Activated CD8-positive, alpha-beta memory T cell treated with anti-CD3 and anti-CD28 coated beads, Interleukin-2, amount 50 U/mL, for 24 hours (primary cell): ENCODE data around the gene SLC23A2.
"Not testable (repeated sequence)": the region's sequence is repeated elsewhere in the genome, so short reads cannot be mapped to it uniquely, and the experiment has no call there.

Experiments used
- DNase-seq: peaks from one replicate; pipeline ENCODE4 v3.0.0-alpha.2; 2020; ENCODE audit errors: extremely low read depth

The SLC23A2 gene

DNA sequence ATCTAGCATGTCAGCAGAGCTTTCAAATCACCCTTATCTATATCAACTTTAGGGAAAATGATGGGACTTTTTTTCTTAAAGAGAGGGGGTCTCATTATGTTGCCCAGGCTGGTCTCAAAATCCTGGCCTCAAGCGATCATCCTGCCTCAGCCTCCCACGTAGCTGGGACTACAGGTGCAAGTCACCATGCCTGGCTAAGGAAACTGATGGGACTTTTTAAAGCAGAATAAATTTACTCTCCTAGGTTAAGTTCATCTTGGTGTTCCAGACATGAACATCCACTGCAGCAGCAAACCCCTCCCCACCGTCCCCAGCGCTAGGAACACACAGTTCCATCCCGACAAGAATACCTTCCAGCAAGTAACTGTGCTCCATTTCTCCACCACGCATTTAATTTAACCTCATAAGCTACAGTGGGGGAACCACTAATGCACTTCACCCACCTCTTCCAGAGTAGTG lies 64.9 kb downstream of the SLC23A2 start:
- no peak for DNase-seq

DNA sequence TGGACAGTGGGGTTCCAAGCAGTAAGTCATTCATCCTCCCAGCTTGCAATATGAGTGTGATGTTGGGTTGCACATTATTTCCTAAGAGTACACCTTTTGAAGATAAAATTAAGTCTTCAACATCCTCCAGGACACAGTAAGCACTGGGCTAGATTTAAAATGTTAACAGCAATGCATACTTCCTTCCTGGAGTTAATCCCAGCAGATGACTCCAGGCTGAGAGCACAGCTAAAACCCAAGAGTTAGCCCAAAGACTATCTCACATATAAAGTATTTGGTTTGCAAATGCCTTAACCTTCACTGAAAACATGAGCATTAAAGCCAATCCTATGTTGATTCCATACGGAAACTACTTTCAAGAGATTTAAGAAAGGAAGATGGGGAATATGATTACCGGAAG lies 69.2 kb downstream of the SLC23A2 start:
- DNase-seq: no peak

DNA sequence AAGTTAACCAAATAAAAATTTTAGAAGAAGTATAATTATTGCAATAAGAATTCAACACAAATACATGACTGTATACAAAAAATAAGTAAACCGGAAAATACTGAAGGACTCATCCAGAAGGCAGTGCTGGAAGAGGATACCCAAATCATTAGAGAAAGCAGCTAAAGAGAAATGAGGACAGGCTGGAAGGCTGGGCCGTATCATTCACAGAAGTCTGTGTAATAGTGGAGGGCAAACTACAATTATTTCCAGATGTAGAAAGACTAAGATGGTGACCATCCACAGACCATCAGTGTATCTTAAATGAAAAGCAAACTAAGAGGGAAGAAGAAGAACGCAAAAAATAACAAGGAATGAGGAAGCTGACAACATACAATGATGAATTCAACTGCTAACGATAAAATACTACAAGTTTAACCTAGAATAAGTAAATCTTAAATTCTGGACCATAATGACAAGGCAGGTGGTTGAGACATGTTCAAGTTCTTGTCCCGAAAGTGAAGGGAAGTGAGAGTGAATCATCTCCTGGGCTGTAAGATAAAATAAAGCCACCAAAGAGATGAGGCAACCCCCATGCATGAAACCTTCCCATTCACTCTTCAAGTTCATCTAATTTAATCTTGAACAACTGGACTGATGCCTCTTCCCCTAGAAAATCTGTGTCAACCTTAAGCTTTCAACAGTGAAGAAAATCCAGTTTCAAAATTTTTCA lies 71.5 kb downstream of the SLC23A2 start:
- DNase-seq: no peak

DNA sequence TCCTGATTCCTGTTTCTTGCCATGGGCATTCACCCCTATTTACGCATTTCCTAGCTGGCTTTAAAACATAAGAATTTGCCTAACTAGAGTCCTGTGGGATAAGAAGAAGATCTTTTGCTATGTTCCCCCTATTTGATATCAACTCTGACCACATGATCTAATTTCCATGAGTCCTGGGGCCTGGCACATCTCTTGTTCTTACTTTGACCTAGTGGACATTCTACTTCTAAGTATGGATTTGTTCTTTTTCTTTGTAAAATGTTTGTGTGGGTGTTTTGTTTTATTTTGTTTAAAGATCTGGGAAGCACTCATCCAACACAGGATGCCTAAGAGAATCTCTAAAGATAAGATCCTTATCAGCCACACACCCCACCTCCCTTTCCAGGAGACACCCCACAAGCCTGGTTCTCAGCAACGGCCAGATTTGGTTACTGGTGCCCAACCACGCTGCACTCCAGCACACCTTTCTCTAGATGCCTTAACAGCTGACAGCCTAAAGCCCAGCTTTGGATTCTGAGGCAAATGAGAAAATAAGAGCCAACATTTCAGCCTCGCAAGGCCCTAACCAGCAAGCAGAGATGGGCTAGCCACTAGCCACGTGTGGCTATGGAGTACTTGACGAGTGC lies 74.7 kb downstream of the SLC23A2 start:
- DNase-seq: no peak

DNA sequence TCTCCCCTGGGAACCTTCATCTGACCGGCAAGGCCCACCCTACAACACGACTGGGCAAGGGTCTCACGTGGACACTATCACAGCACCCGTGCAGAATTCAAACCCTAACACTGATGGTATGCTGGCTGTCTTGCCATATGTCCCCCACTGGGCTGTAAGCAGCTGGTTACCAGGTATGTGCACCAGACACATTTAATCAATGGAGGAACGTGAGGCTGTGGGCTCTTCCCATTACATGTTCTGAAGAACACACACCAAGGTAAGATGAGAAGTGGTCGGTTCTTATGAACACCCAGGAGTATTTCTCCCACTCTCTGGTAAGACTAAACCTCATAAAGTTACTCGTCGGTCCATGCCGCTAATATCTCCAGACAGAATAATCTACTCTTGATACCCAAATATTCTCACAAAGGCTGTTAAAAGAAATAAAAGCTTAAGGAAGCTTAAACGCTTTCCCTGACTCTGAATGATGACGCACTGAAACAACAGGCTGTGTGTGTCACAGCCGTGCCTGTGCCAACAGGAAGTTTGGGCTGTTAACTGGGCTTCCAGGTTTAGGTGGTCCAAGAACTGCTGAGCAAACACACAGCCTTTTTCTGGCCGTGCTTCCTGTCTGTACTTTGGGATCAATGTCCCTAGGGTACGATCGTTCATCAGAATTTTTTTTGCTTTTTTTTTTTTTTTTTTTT lies 75.3 kb downstream of the SLC23A2 start:
- DNase-seq: no peak

DNA sequence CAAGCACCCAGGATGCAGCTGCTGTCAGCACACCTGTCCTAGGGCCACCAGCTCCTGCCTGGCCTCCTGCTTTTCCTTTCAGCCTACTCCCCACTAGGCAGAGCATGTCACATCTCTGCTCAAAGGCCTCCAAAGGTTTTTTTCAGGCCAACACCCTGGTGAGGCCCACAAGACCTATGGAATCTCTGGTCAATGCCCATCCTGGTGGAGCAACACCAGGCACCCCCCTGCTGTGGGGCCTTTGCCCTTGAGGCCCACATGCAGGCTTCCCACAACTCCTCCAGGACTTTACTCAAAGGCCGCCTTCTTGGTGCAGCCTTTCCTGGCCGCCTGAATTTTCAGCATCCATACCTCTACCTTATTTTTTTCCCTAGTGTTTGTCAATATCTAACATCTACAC lies 76.9 kb downstream of the SLC23A2 start:
- DNase-seq: no peak

DNA sequence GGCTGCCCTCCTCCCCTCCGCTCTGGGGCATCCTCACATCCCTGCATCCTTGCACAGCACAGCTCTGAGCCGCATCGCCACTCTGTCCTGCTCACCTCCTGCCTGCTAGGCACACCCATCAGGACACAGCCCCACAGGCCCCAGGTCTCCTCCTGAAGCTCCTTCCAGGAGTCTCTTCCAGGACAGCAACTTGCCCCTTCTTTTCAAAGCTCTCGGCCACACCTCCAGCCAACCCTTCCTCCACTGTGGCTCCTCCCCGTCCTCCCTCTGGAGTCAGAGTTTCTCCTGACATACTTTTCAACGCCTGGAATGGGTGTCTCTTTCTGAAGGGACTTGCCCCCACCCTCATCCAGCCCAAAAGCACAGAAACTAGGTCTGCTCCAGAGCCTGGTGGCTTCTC lies 77.3 kb downstream of the SLC23A2 start:
- DNase-seq: no peak

DNA sequence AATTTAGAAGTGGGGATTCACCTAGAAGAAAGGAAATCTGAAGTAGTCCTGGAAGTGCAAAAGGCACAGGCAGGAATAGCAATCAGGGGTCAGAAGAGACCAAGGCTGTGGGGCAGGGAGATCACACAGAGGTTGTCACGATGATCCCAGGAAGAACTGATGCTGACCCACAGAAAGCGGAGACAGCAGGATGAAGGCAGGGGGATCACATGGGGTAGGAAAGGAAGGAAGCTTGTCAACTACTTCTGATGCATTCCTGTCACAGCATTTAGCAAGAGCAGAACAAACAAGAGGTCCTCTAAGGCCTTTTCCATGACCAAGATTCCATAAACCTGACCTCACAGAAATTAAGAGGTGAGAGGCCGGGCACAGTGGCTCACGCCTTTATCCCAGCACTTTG lies 79.1 kb downstream of the SLC23A2 start:
- DNase-seq: no peak

DNA sequence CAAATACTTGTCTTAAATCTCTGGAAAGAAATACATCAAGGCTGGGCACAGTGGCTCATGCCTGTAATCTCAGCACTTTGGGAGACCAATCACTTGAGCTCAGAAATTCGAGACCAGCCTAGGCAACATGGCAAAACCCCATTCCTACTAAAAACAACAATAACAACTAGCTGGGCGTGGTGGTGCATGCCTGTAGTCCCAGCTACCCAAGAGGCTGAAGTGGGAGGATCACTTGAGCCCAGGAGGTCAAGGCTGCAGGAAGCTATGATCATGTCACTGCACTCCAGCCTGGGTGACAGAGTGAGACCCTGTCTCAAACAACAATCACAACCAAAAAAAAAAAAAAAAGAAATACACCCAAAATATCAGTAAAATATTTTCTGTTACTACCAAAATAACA lies 80.0 kb downstream of the SLC23A2 start:
- DNase-seq: not testable (repeated sequence)

DNA sequence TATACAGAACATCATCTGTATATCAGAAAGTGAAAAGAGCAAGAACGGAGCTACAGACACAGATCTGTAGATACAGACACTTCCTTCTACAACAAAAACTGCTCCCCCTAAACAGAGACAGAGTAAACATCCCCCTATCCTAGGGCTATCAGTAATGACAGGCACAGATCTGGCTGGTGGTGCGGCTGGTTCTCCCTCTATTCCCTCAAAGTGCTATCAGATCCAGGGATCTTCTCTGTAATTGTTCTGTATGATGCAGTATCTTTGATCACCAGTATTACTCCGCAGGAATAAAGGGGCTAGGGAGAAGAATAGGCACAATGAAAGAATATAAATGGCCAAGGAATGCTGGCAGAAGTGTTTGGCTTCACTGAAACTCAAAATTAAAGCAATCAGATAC lies 80.7 kb downstream of the SLC23A2 start:
- no peak for DNase-seq

DNA sequence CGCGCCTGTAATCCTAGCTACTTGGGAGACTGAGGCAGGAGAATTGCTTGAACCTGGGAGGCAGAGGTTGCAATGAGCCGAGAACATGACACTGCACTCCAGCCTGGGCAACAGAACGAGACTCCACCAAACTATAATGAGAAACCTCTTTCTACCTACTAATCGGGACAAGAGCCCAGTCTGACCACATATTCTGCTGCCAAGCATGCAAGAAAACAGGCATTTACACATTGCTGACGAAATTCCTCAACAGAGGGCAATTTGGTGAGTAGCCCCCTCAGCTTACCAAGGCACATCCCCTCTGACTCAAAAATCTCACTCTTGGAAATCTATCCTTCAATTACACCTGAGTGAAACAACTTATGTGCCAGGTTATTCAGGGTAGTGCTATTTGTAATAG lies 81.2 kb downstream of the SLC23A2 start:
- DNase-seq: no peak

DNA sequence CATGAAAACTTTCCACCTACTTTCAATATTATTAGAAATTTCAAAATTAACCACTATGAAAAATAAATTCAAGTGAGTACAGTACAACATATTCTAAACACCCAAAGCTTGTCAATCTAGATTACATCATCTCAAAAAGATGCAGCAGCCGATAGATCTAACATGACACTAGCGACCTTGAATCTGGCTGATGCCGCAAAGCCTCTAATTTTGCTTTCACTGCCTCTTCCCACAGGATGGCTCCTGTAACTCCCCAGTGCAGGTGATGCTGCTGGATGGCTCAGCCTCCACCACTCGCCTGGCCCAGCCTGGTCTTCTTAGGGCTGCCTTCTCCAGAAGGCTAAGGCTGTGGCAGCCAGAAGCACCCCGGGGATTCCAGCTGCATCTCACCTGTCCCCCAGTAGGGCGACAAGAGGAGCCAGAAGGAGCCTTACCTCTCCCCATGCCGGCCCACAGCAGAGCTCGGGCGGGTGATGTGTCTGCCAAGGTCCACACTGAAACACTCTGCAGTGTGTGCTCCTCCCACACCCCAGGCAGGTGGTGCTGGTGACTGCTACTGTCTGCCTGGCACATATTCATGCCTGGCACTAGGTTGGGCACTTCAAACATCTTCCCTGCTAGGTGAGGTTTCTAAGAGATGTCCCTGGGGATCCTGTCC lies 82.1 kb downstream of the SLC23A2 start:
- no peak for DNase-seq

DNA sequence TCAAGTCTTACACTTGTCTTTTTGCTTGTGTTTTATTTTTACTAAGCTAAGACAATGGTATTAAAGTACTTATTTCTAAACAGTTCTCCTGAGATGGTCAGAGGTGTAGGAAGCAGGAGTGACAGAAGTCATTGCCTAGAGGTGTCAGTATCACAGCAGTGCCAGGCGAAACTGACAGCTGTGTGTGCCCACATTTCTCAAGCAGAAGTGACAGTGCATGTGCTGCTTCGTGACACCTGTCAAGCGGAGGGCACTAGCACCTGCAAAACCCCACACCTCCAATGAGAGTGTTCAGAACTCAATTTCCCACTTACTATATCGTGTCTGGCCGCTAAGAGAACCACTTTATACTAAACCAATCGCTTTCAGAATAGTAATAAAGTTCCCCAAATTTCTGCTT lies 82.8 kb downstream of the SLC23A2 start:
- DNase-seq: no peak

DNA sequence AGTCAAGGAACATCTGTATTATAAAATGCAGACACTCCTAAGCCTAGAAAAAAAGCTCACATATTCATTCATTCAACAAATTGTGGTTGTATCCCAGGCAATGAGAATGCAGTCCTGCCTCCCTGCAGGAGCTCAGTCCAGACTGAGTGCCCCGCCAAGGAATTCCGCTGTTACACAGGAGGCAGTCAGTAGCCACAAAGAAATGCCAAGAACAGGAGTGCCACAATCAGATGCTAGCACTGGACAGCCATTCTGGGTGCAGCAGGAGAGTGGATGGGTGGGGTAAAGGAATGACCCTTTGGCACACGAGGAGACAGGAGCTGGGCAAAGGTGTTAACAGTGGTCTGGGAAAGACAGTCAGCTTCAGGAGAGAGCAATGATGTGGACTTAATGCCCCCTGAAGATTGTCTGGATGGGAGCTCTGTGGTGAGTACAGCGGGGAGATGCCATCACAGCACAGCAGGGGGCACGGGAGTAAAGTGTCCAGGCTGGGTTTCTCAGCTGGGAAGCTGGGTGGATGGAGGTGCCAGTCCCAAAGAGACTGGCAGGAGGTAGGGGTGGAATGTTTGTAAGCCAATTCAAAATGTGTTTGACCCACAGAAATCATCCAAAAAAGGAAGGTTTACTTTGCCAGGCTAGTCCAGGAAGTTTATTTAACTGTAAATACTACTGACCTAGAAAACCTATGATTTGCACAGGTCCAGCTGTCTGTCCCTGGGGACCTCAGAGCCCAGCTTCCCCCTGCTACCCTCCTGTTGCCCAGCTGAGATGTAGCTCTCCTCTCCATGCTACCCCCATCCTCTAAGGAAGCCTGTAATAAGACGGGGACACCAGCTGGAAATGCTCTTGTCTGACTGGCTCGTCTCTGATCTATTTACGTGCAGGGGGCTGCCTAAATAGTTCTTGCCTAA lies 84.1 kb downstream of the SLC23A2 start:
- DNase-seq: no peak

DNA sequence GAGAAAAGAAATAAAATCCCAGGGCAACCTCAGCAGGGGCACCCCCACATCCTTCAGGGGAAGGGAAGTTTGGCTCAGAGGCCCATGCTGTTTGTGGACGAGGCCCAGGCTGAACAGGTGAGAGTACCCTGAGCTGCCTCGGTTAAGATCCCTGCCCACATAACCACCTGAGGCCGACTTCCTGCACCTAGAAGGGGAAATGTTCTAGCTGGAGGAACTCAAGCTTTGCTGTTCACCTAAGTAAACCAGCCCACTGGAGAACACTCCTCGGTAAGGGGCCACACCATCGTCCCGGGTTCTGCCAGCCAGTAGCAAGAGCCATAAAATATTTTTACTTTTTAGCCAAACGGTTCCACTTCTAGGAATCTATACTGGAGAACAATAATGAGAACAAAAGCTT lies 88.2 kb downstream of the SLC23A2 start:
- DNase-seq: no peak

DNA sequence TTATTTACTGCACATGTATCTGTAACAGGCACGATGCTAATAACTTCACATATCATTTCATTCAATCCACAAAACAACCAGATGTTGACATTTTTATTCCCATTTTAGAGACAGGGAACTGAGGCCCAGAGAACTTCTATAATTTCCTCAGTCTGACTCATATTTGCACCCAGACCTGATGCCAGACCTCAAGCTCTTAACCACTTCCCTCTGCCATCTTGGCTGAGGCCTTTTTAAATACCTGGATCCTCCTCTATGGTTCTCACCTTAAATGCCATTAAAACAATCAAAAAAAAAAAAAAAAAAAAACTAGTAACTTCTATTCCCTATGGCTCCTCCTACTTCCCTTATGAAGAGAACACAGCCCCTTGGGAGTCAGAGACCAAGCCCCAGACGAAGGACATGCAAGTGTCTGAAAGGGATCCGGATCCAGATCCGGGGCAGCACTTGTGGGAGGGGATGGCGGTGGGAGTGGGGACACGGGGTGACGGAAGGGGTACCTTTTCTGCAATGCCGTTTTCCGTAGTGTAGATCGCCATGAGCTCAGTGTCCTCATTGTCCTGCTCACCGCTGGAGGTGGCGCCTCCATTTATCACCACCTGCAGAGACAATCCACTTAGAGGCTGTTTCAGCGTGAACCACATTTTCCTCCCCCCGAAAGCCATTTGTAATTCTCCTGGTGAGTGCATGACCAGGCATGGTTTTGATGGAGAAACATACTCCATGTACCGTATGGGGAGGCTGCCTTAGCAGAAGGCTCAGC lies 88.7 kb downstream of the SLC23A2 start:
- DNase-seq: no peak

DNA sequence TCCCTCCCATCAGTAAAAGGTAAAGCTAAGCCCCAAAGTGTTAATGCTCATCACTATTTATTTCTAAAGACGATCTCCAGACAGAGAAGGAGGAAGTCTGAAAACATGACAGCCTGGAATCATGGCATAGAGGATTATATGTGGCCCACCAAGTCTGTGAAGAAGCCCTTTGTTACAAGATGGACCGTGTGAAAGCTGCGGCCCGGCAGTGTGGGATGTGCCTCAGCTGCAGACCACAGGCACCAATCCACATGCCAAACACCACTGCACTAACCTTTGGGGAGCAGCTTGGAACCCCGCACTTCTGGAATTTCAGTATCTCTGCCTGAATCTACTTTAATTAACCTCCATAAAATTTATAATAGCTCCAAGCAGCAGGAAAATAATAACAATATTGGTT lies 90.4 kb downstream of the SLC23A2 start:
- DNase-seq: no peak

DNA sequence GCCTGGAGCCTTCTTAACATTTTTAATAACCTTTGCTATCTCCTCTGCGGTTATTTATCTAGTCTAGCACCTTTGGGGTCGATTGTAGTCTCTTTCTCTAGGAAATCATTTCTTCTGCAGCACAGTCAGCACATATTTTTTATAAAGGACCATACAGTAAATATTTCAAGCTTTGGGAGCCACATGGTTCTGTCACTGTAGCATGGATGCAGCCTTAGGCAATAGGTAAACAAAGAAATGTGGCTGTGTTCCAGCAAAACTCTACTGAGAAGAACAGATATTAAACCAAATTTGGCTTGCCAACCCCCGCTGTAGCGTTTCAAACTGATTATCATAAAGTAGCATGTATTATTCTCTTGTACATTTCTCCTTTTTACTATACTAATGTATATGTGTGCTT lies 95.7 kb downstream of the SLC23A2 start:
- no peak for DNase-seq

DNA sequence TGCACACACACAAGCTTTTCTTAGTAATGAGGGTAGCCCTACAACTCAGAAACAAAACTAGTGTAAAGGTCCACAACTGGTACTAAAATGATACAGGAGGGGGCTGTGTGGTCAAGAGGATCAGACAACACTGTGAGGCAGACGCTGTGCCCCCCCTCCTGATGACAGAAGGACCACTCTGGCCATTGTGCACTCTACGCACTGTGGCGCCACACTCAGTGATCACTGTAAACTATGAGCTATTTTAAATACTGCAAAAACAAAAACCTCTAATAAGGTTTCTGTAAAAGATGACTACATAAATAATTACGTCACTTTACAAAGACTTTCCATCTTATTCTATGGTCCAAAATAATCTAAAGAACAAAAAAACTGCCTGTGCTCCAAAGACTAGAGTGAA lies 96.1 kb downstream of the SLC23A2 start:
- no peak for DNase-seq

DNA sequence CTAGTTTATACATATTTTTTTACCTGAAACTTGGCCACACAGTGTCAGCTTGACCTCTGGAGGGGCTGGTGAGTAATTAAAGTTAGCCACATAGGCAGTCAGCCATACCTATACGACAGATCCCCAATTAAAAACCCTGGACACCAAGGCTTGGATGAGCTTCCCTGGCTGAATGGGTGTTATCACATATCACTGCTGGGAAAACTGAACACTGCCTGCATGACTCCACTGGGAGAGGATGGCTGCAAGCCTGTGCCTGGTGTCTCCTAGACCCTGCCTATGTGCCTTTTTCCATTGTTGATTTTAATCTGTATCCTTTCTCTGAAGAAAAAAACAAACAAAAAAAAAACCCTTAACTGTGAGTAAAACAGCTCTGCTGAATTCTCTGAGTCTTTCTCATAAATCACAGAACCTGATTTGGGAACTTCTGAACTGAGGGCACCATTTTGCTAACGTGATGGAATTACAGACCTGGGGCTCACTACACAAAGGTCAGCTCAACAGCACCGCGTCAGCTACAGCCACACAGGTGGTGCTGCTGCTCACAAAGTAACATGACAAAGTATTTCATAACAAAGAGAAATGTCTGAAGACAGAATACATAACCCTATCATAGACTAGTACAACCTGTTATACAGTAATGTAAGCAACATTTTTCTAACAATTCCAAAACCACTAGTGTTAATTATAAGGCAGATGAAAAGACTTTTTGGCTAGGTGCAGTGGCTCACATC lies 97.0 kb downstream of the SLC23A2 start:
- no peak for DNase-seq
